AG04450 (cell line): ENCODE measurements around the gene ATP2C1. TPM values are rescaled to one million over a fixed set of nuclear protein-coding genes. Genes with fewer than 3 reads are reported as not detected.

Experiments used
- CTCF ChIA-PET: fragments of 300-600, 350-600 bp; formaldehyde crosslinking; extraction: SDS; loops from one replicate; lab custom pipeline; 2022; ENCODE audit warnings: antibody characterized with exemption, inconsistent platforms; lab: Charles Lee
- POLR2A ChIA-PET: fragments of 350-600 bp; formaldehyde crosslinking; extraction: SDS; loops from one replicate; lab custom pipeline; 2021; ENCODE audit warnings: antibody characterized with exemption, inconsistent platforms; lab: Yijun Ruan, JAX
- DNase-seq: peaks from one replicate; pipeline ENCODE4 v3.0.0-alpha.2; 2011; ENCODE audit warnings: low read depth, low spot score
- H3K27ac ChIP-seq: one replicate; pipeline ENCODE4 v1.5.1; 2012; ENCODE audit warnings: low read depth, low read length, control low read depth
- H3K27me3 ChIP-seq: one replicate; pipeline ENCODE4 v1.6.0; 2012; ENCODE audit warnings: low read length; ENCODE audit not compliant: control insufficient read depth, insufficient read depth
- H3K4me3 ChIP-seq: 2 replicates; pipeline ENCODE4 v1.5.1; 2011; ENCODE audit warnings: mild to moderate bottlenecking, low read depth, low read length, control low read depth
- H3K9me3 ChIP-seq: 2 replicates; pipeline ENCODE4 v1.5.1; 2012; ENCODE audit warnings: low read length; ENCODE audit not compliant: control insufficient read depth, insufficient read depth
- CTCF ChIP-seq: IDR thresholded peaks from 2 replicates; pipeline ENCODE4 v1.5.1; 2011; ENCODE audit warnings: low read depth, low read length, control low read depth, inconsistent platforms
- polyA plus RNA-seq: library from polyadenylated mRNA; depleted of rRNA; stranded (reverse); fragments of >200 nt; gene quantifications from 2 replicates; pipeline ENCODE4 v1.2.3, GENCODE V29; 2011

The ATP2C1 gene
- polyA plus RNA-seq, 1 experiment: 103 TPM

DNA sequence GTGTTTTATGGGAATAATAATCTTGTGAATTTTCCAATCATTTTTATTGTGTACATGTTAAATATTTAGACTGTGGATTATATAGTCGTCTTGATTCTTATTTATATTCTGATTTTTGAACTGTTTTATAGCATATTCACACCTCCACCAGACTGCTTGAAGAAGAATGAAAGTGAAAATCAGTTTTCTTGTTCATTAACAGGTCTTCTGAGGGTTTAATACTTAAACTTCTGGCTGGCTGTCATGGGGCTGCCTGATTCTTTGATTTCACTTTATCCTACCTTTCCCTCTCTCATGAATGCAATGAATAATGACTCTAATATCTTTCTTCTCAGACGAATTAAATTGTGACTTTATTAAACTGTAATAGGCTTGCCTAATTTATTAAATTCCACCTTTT is 56.2 kb downstream of the ATP2C1 start:
- no peak overlapping the region for H3K27ac ChIP-seq

GRCh38 chr3:130950641-130951040 is 56.8 kb downstream of the ATP2C1 start:
- Histone ChIP-seq H3K27ac (no peak overlapping the region), H3K27me3 (no peaks in the 10 kb centered on the region), H3K4me3 (no peak overlapping the region), H3K9me3 (no peaks in the 10 kb centered on the region)
- ChIA-PET POLR2A (interaction anchor here (0.8 to 1.2 kb wide), 2 partner anchors 56 to 57 kb away, joined by 3 read pairs; partner anchors contain the start of gene ATP2C1), CTCF (interaction anchor here (0.7 to 1.0 kb wide), 2 partner anchors 56 to 57 kb away, joined by 3 to 4 read pairs; partner anchors contain the start of gene ATP2C1)
- TF ChIP-seq CTCF: no peak
- DNase-seq: peak; percentile 16

More for the DNA sequence above, 56.2 kb downstream of the ATP2C1 start:
- no peak for DNase-seq
- H3K27me3 ChIP-seq: no peaks in the 10 kb centered on the region
- ChIA-PET POLR2A (no interaction called here), CTCF (interaction anchor here (1.0 kb wide), 1 partner anchor 55 kb away, joined by 3 read pairs; no protein-coding TSS in a partner anchor)
- H3K4me3 ChIP-seq: no peak overlapping the region
- no peaks in the 10 kb centered on the region for H3K9me3 ChIP-seq
- TF ChIP-seq CTCF: no peak

- POLR2A ChIA-PET: no interaction called here
Observed at GRCh38 chr3:130955481-130955880, 61.6 kb downstream of the ATP2C1 start.

GRCh38 chr3:130956281-130956680 is 62.4 kb downstream of the ATP2C1 start:
- CTCF ChIA-PET: no interaction called here

More at GRCh38 chr3:130955481-130955880, 61.6 kb downstream of the ATP2C1 start:
- no peak for TF ChIP-seq CTCF
- Histone ChIP-seq H3K9me3 (no peaks in the 10 kb centered on the region), H3K27me3 (no peaks in the 10 kb centered on the region), H3K27ac (no peak overlapping the region), H3K4me3 (no peak overlapping the region)
- CTCF ChIA-PET: interaction anchor here (1.0 kb wide), 1 partner anchor 40 kb away, joined by 3 read pairs; no protein-coding TSS in a partner anchor
- no peak for DNase-seq

More at GRCh38 chr3:130956281-130956680, 62.4 kb downstream of the ATP2C1 start:
- Histone ChIP-seq H3K27ac (no peak overlapping the region), H3K4me3 (no peak overlapping the region), H3K27me3 (no peaks in the 10 kb centered on the region), H3K9me3 (no peaks in the 10 kb centered on the region)
- DNase-seq: no peak
- no peak for TF ChIP-seq CTCF
- POLR2A ChIA-PET: no interaction called here
